Activated T-cell treated with anti-CD3 and anti-CD28 coated beads for 48 hours (primary cell): ENCODE data around the gene CCDC110.
A peak's percentile ranks its signal among the peaks of the same experiment; 100 is the strongest.
"Not testable (repeated sequence)": the region's sequence is repeated elsewhere in the genome, so short reads cannot be mapped to it uniquely, and the experiment has no call there.

Experiments used
- DNase-seq: peaks from one replicate; pipeline ENCODE4 v3.0.0-alpha.2; 2020; ENCODE audit warnings: low read depth

The CCDC110 gene

DNA sequence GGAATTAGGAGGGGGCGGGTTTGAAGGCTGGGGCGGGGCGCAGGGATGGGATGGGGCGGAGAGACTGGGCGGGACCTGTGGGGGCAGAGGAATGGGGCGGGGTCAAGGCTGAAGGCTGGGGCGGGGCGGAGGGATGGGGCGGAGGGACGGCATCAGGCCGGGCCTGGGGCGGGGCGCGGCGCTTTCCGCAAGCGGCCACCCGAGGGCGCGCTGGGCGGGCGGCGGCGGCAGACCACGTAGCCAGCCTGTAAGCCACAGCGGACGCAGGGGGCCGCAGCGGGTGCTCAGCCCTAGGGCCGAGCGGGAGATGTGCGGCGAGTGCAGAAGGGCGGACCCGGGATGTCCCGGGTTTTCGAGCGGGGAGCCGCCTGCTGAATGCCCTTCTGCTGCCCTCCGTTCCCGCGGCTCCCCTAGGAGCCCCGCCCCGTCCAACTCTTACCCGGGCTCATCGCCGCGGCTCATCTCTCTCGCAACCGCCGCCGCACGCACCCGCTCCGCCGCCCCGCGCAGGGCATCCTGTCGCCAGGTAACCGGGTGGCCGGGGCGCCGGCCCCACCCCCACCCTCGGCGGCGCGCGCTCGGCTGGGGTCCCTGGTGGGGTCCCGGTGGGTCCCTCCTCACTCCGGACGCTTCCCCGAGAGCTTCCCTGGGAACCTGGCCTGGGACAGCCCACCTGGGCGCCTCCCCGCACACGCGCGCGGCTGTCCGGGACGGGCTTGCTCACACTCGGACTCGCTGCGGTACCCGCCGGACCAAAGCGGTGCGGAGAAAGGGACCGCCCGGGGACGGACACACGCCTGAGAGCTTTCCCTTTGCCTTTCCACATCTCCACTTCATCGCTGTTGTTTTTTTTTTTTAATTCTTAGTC, at the start of gene CCDC110:
TSS of gene CCDC110 (minus strand) at position 499 of the 868 bp plus-strand sequence. CDS start at position 449, 50 bp downstream.
- DNase-seq = peak; percentile 84

DNA sequence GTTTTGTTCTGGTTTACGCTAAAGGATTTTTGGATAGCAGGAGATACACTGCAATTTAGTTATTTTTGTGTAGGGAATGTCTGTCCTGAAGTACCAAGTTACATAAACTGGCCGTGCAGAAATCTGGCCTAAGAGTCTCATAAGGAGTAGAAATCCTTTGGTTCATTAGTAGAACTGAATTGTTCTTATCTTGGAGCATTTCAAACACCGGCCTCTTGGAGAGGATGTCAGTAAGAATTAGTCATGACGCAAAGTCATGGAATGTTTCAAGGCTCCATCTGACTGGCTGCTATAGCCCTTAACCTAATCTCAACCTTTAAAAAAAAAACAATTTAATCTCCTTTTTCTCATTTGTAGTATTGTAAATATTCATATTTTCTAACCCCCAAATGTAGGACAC, 48.6 kb upstream of the CCDC110 start:
- DNase-seq = no peak

DNA sequence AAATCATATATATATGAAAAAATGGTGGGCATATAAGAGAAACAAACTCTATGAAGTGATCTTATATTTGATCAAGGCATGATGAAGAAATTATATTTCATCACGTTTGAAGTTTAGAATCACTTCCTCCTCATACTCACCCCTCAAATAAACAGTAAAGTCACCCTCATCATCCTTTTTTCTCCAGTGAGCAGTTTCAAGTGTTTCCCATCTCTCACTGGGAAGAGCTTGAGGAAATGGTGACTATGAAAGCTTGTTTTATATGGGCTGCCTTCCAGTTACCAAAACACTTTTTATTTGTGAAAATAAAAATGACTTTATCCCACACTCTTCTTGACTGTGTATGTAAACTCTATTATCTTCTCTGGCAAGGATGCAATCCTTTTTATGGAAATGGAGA, 47.0 kb upstream of the CCDC110 start:
- DNase-seq = no peak

- no peak for DNase-seq
Measured at GRCh38 chr4:185518069-185518468, 46.5 kb upstream of the CCDC110 start.

DNA sequence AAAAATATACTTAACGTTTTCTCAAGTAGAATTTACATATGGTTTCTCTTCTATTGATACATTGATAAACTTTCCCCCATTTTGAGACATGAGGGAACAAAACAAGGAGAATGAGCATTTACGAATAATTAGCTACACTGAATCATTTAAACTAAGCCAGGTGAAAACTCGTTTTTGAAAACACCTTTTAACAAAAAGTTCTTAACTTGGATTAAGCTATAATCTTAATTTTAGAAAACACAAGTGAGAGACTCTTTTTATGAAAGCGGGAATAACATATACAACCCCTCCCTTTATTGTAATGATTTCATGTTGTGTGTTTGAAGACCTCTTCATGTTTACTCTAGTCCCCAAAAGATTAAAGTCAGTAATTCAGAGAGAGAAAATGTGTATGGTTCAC, 43.7 kb upstream of the CCDC110 start:
- DNase-seq = no peak

GRCh38 chr4:185514182-185514697, 42.7 kb upstream of the CCDC110 start:
- DNase-seq = no peak

GRCh38 chr4:185513489-185514181, 42.1 kb upstream of the CCDC110 start:
- DNase-seq = no peak

DNA sequence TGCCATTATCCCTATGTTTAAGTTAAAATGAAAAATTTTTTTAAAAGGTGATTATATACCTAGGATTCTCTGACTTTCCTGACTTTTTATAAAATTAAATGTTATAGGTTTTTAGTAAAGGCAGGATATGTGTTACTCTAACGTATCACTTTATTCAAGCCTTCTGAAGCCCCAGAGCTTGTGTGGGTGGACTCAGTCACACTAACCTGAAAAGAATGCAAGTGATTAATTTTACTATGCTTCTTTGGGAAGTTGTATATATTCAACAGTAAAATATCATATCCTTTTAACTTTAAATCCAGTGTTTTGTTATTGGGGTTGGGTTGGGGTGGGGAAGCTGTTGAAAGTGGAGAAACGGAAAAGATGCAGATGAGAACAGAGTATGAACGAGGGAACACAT, 41.0 kb upstream of the CCDC110 start:
- DNase-seq = no peak

GRCh38 chr4:185511243-185511642, 39.7 kb upstream of the CCDC110 start:
- DNase-seq = not testable (repeated sequence)

DNA sequence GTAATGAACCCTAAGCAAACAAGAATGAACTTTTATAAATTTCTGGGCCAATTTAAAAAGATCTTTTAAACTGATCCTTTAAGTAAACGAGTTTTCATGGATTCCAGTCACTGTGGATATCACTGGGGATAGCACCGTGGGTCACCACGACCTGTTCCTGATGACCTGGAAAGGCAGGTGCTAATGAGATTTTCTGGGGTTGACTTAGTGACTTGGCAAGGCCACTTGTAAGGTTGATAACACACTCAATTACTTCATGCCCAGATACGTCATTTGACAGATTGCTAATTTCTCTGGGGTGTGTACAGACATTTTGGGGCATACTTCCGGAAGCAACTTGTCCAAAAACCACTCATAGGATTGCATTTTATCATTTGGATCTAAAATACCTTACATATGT, 39.3 kb upstream of the CCDC110 start:
- DNase-seq = no peak

- no peak for DNase-seq
Measured at GRCh38 chr4:185508181-185508580, 36.6 kb upstream of the CCDC110 start.

GRCh38 chr4:185506422-185506821, 34.9 kb upstream of the CCDC110 start:
- DNase-seq = no peak

GRCh38 chr4:185504098-185505047, 32.8 kb upstream of the CCDC110 start:
- DNase-seq = no peak

GRCh38 chr4:185502386-185502785, 30.9 kb upstream of the CCDC110 start:
- DNase-seq = no peak

GRCh38 chr4:185500576-185500975, 29.0 kb upstream of the CCDC110 start:
- no peak for DNase-seq

GRCh38 chr4:185500035-185500434, 28.5 kb upstream of the CCDC110 start:
- no peak for DNase-seq

- DNase-seq = no peak
Measured at GRCh38 chr4:185488650-185489049, 17.1 kb upstream of the CCDC110 start.

DNA sequence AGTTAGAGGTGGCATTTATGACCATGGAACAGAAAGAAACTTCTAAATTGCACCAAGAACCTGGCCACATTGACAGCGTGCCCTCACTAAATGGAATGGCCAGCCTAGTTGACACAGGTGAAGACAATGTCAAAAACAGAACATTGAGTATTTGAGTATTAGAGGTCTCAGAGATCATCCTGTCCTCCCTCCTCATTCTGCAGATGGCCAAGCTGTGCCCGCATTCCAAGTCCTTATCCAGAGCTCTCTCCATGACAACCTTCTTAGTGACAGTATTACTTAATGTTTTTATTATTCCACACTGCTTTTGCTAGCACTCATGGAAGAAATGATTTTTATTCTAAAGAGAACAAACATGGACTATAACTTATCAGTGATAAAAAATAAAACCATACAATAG, 9.9 kb upstream of the CCDC110 start:
- DNase-seq = no peak

DNA sequence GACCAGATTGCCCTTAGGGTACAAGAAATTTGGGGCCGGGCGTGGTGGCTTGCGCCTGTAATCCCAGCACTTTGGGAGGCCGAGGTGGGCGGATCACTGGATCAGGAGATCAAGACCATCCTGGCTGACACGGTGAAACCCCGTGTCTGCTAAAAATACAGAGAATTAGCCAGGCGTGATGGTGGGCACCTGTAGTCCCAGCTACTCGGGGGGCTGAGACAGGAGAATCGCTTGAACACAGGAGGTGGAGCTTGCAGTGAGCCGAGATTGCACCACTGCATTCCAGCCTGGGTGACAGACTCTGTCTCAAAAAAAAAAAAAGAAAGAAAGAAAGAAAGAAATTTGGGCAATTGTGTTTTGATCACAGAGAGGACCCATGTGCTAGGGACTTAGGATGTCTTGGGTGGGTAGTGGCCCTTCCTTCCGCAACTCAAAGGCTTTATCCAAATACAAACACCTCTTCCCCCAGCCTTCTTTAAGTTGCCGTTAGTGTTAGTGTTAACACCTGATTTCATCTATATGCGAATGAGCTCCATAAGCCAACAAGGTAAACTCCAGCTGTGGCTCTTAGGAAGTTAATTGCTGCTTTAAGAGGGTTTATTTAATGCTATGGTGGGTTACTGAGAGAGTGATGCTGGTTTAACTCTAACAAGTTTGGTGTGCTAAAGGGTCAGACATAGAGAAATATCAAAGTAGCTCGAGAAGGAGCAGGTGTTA, 8.6 kb upstream of the CCDC110 start:
- no peak for DNase-seq

- DNase-seq = no peak
Measured at GRCh38 chr4:185479507-185479971, 8.0 kb upstream of the CCDC110 start.

GRCh38 chr4:185473247-185473646, 1.7 kb upstream of the CCDC110 start:
- no peak for DNase-seq
